ENCODE data around the gene KREMEN1.

The KREMEN1 gene

DNA sequence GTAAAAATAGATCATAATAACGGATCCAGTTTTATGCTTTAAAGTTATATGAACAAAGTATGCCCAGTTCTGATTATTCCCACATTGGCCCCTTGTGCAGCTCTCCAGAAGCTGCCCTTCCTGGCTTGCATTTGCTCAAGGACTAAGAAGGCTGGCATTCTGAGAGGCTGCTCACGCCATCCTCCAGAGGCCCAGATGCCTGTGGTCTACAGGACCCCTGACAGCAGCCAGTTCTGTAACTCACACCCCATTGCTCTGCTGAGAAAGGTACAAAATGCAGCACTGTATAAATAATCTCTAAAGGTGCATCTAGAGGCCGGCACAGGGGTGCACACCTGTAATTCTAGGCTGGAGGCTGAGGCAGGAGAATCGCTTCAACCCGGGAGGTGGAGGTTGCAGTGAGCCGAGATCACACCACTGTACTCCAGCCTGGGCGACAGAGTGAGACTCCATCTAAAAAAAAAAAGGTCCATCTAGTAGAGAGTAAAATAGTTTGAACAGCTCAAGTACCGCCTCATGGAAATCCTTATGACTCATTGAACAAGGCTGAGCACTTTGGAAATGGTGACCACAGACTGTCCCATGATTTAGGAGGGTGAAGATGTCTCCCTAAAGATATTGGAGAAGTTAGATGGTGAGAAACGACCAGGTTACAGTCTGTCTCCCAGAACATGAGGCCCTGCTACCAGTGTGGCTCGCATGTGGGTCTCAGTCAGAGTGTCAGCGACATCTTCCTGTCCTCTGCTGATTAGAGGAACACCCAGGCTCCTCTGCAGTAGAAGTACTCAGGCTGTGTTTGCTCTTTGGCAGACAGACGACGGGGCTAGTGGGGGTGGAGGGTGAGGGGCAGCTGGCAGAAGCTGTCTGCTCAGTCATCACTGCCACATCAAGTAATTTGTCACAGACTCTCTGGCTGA, 56.3 kb downstream of the KREMEN1 start:
- H3K27ac ChIP-seq (ENCODE audit: insufficient read depth, low read length, poor library complexity, severe bottlenecking), result no peak overlapping the region

DNA sequence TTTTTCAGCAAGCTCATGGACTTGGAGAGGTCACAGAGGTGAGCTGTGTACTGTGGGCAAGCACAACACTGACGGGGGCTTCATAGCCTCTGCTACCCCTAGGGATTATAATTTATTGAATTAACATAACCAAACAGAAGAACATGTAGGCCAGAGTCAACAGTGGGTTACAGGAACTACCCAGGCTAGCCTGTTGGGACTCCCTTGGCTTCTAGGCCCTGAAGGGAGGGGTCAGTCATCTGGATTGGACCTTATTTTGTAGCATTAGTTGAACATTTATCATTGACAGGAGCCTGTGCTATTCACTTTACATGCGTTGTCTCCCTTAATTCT, 56.9 kb downstream of the KREMEN1 start:
- H3K36me3 ChIP-seq (ENCODE audit: control insufficient read depth, insufficient read depth, low read length), result no peaks in the 10 kb centered on the region
- no peak overlapping the region for H3K27ac ChIP-seq (ENCODE audit: insufficient read depth, low read length, poor library complexity, severe bottlenecking)
- no peak overlapping the region for H3K4me3 ChIP-seq (ENCODE audit: insufficient read depth, low read depth, low read length, poor library complexity, severe bottlenecking)
- H3K4me1 ChIP-seq (ENCODE audit: control insufficient read depth, insufficient read depth, low read length, poor library complexity, severe bottlenecking), result no peaks in the 10 kb centered on the region
- no peak for DNase-seq
- no peaks in the 10 kb centered on the region for H3K9me3 ChIP-seq (ENCODE audit: control insufficient read depth, low read length)
- H3K27me3 ChIP-seq (replicated peaks; ENCODE audit: control insufficient read depth, insufficient read depth, low read length, poor library complexity, severe bottlenecking), result no peaks in the 10 kb centered on the region

More for the DNA sequence above, 56.3 kb downstream of the KREMEN1 start:
- H3K4me1 ChIP-seq (ENCODE audit: control insufficient read depth, insufficient read depth, low read length, poor library complexity, severe bottlenecking), result no peaks in the 10 kb centered on the region
- no peak for DNase-seq
- H3K9me3 ChIP-seq (ENCODE audit: control insufficient read depth, low read length), result no peaks in the 10 kb centered on the region
- no peaks in the 10 kb centered on the region for H3K36me3 ChIP-seq (ENCODE audit: control insufficient read depth, insufficient read depth, low read length)
- H3K27me3 ChIP-seq (replicated peaks; ENCODE audit: control insufficient read depth, insufficient read depth, low read length, poor library complexity, severe bottlenecking), result no peaks in the 10 kb centered on the region
- H3K4me3 ChIP-seq (ENCODE audit: insufficient read depth, low read depth, low read length, poor library complexity, severe bottlenecking), result no peak overlapping the region

DNA sequence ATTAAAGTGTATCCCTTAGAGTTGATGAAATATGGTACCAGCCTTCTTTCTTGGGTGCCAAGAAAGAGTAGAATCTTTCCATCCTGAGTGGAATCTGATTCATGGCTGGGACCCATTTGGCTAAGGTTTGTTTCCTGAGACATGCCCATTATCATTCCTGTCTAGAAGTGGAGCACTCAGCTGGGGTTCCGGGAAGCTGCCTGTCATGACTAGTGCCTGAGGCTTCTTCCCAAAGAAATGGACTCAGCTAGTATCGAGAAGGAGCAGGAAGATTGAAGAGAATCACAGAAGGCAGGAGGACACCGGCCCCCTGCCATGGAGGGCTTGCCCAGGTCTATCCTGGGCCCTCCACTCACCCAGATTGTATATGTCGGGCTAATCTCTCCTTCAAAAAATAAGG, 57.6 kb downstream of the KREMEN1 start:
- H3K4me1 ChIP-seq (ENCODE audit: control insufficient read depth, insufficient read depth, low read length, poor library complexity, severe bottlenecking), result no peaks in the 10 kb centered on the region
- H3K9me3 ChIP-seq (ENCODE audit: control insufficient read depth, low read length), result no peaks in the 10 kb centered on the region
- no peaks in the 10 kb centered on the region for H3K27me3 ChIP-seq (replicated peaks; ENCODE audit: control insufficient read depth, insufficient read depth, low read length, poor library complexity, severe bottlenecking)
- DNase-seq, result no peak
- H3K27ac ChIP-seq (ENCODE audit: insufficient read depth, low read length, poor library complexity, severe bottlenecking), result no peak overlapping the region
- H3K4me3 ChIP-seq (ENCODE audit: insufficient read depth, low read depth, low read length, poor library complexity, severe bottlenecking), result no peak overlapping the region
- H3K36me3 ChIP-seq (ENCODE audit: control insufficient read depth, insufficient read depth, low read length), result no peaks in the 10 kb centered on the region

DNA sequence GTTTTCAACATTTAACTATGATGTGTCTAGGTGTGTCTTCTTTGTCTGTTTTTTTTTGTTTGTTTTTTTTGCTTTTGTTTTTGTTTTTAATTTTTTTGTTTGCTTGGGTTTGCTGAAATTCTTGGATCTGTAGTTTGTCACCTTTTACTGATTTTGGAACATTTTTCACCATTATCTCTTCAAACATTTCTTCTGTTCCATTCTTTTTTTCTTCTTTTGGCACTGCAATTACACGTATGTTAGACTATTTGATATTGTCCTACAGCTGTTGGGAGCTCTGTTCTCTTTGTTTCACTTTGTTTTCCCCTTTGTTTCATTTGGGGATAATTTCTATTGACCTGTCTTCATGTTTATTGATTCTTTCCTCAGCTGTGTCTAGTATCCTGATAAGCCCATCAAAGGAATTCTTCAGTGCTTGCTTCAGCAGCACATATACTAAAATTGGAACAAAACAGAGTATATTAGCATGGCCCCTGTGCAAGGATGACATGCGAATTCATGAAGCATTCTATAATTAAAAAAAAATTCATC, 60.8 kb downstream of the KREMEN1 start:
- Histone ChIP-seq H3K27ac (ENCODE audit: insufficient read depth, low read length, poor library complexity, severe bottlenecking) (no peak overlapping the region), H3K36me3 (ENCODE audit: control insufficient read depth, insufficient read depth, low read length) (no peaks in the 10 kb centered on the region), H3K9me3 (ENCODE audit: control insufficient read depth, low read length) (no peaks in the 10 kb centered on the region), H3K4me1 (ENCODE audit: control insufficient read depth, insufficient read depth, low read length, poor library complexity, severe bottlenecking) (no peaks in the 10 kb centered on the region), H3K4me3 (ENCODE audit: insufficient read depth, low read depth, low read length, poor library complexity, severe bottlenecking) (no peak overlapping the region), H3K27me3 (replicated peaks; ENCODE audit: control insufficient read depth, insufficient read depth, low read length, poor library complexity, severe bottlenecking) (no peaks in the 10 kb centered on the region)
- DNase-seq, result no peak

DNA sequence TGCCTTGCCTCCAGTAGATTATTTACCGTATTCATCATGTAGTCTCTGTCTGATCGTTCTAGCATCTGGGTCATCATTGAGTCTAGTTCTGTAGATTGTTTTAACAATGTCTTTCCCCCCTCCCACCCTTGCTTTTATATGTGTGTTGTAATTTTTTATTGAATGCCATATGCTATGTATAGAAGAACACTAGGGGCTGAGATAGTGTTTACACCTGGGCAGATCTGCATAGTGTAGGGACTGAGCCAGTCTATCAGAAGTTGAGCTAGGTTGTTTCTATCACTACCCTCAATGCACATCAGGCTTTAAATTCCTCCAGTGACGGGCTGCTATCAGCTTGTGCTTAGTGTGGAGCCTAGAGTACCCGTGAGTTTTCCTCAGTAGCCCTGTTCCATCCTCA, 61.6 kb downstream of the KREMEN1 start:
- Histone ChIP-seq H3K4me3 (ENCODE audit: insufficient read depth, low read depth, low read length, poor library complexity, severe bottlenecking) (no peak overlapping the region), H3K27me3 (replicated peaks; ENCODE audit: control insufficient read depth, insufficient read depth, low read length, poor library complexity, severe bottlenecking) (no peaks in the 10 kb centered on the region), H3K9me3 (ENCODE audit: control insufficient read depth, low read length) (no peaks in the 10 kb centered on the region), H3K4me1 (ENCODE audit: control insufficient read depth, insufficient read depth, low read length, poor library complexity, severe bottlenecking) (no peaks in the 10 kb centered on the region), H3K27ac (ENCODE audit: insufficient read depth, low read length, poor library complexity, severe bottlenecking) (no peak overlapping the region), H3K36me3 (ENCODE audit: control insufficient read depth, insufficient read depth, low read length) (no peaks in the 10 kb centered on the region)
- DNase-seq, result no peak

DNA sequence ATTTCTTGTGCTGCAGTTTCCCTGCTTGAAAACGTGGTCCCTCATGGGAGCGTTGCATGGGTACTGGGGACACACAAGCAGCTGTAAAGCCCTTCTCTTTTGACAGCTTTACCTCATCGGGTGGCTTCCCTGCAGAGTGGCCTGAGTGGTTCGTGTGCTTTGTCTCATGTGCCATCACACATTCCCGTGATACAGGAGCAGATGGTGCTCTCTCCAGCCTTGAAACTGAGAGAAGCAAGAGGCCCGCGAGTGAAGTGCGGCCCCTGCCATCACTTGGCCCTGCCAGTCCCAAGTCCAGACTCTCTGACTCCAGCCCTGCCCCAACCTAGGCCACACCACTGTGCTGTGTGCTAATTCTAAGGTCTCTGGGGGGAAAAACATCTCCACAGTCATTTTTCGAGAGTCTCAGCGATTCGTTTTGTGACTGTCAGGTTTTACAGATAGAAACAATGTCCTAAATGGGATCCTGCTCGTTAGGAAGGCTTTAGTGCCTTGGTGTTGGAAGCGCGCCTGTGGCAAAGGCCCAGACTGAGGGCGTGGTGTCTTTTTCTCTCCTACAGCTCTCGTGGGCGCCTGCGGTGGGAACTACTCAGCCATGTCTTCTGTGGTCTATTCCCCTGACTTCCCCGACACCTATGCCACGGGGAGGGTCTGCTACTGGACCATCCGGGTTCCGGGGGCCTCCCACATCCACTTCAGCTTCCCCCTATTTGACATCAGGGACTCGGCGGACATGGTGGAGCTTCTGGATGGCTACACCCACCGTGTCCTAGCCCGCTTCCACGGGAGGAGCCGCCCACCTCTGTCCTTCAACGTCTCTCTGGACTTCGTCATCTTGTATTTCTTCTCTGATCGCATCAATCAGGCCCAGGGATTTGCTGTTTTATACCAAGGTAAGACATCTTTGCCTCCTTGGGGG, 64.2 kb downstream of the KREMEN1 start:
- Histone ChIP-seq H3K9me3 (ENCODE audit: control insufficient read depth, low read length) (no peaks in the 10 kb centered on the region), H3K36me3 (ENCODE audit: control insufficient read depth, insufficient read depth, low read length) (no peaks in the 10 kb centered on the region), H3K4me3 (ENCODE audit: insufficient read depth, low read depth, low read length, poor library complexity, severe bottlenecking) (no peak overlapping the region), H3K27ac (ENCODE audit: insufficient read depth, low read length, poor library complexity, severe bottlenecking) (no peak overlapping the region), H3K27me3 (replicated peaks; ENCODE audit: control insufficient read depth, insufficient read depth, low read length, poor library complexity, severe bottlenecking) (no peaks in the 10 kb centered on the region), H3K4me1 (ENCODE audit: control insufficient read depth, insufficient read depth, low read length, poor library complexity, severe bottlenecking) (no peaks in the 10 kb centered on the region)
- no peak for DNase-seq

DNA sequence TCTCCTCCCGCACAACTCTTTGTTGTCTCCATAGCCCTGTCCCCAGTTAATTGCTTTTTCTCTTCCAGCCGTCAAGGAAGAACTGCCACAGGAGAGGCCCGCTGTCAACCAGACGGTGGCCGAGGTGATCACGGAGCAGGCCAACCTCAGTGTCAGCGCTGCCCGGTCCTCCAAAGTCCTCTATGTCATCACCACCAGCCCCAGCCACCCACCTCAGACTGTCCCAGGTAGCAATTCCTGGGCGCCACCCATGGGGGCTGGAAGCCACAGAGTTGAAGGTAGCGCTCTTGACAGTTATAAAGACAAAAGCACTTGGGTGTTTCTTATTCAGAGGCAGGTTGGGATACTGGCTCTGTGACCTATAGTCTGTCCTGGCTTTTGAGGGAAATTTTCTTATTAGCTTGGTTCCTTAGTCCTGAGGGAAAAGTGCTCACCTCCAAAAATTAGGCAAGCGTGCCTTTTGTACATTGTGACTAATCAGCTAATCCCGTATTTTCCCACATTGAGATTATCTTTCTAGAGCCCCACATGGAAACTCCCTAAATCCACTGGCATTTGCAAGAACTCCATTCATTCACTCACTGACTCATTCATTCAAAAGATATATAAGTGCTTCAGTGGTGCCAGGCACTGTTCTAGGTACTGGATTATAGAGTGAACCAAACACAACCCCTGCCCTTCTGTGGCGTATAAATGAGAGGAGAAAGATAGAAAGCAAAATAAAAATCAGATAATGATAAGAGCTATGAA, 65.9 kb downstream of the KREMEN1 start:
- H3K4me3 ChIP-seq (ENCODE audit: insufficient read depth, low read depth, low read length, poor library complexity, severe bottlenecking), result no peak overlapping the region
- H3K36me3 ChIP-seq (ENCODE audit: control insufficient read depth, insufficient read depth, low read length), result no peaks in the 10 kb centered on the region
- H3K27ac ChIP-seq (ENCODE audit: insufficient read depth, low read length, poor library complexity, severe bottlenecking), result no peak overlapping the region
- no peaks in the 10 kb centered on the region for H3K27me3 ChIP-seq (replicated peaks; ENCODE audit: control insufficient read depth, insufficient read depth, low read length, poor library complexity, severe bottlenecking)
- no peak for DNase-seq
- no peaks in the 10 kb centered on the region for H3K9me3 ChIP-seq (ENCODE audit: control insufficient read depth, low read length)
- no peaks in the 10 kb centered on the region for H3K4me1 ChIP-seq (ENCODE audit: control insufficient read depth, insufficient read depth, low read length, poor library complexity, severe bottlenecking)

DNA sequence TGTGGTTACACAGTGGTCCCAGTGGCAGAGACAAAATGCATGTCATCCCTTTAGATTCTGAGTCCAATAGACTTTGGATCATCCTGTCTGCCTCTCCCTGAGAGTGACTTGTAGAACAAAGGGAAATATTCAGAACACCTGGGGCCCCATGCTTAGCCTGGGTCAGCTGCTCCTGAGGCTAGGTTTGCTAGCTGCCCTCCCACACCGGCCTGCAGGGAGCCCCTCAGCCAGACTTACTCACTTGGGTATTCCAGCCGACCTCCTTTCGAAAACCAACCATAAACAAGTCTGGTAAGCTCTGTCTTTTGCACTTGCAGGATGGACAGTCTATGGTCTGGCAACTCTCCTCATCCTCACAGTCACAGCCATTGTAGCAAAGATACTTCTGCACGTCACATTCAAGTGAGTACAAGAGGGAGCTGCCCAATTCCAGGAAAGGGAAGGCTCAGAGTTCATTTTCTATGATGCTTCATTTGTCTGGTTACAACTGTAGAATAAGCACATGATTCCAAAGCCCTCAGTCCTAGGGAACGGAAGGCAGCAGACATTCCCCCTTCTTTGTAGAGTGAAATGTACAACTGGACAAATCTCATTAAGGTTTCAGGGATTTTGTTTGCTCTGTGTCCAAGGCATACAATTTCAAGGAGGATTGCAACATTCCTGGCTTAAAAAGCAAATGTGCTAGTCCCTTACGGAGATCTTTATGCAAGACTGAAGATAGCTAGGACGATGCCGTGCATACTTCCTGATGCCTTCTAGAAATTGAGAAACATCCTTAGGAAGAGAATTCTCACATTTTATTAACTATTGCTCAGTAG, 67.3 kb downstream of the KREMEN1 start:
- H3K27ac ChIP-seq (ENCODE audit: insufficient read depth, low read length, poor library complexity, severe bottlenecking), result no peak overlapping the region
- DNase-seq, result no peak
- H3K36me3 ChIP-seq (ENCODE audit: control insufficient read depth, insufficient read depth, low read length), result no peaks in the 10 kb centered on the region
- H3K4me3 ChIP-seq (ENCODE audit: insufficient read depth, low read depth, low read length, poor library complexity, severe bottlenecking), result no peak overlapping the region
- no peaks in the 10 kb centered on the region for H3K4me1 ChIP-seq (ENCODE audit: control insufficient read depth, insufficient read depth, low read length, poor library complexity, severe bottlenecking)
- no peaks in the 10 kb centered on the region for H3K9me3 ChIP-seq (ENCODE audit: control insufficient read depth, low read length)
- no peaks in the 10 kb centered on the region for H3K27me3 ChIP-seq (replicated peaks; ENCODE audit: control insufficient read depth, insufficient read depth, low read length, poor library complexity, severe bottlenecking)

DNA sequence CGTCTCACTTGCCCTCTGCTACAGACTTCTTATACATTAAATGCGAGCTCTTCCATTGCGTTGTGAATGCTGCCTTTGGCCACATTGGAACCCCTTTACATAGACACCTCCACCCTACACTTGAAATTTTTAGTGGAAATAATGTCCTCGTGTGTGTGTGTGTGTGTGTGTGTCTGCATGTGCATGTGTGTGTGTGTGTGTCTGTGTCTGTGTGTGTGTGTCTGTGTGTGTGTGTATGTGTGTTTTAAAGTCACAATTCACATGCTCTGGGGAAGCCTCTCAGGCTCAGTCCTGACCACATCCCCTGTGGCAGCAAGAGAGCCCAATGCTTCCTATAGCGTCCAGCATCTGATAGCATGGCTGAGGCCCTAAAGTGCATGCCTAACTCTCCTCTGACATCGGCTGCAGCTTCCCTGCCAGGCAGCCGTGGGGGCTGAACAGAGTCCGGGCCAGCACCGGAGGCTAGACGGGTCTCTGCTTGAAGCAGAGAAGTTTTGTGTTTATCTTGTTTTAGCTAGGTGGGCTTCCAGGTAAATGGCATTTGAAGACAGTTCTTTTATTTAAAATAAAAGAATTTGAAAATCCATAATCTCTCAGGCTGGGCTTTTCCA, 68.3 kb downstream of the KREMEN1 start:
- no peak for DNase-seq
- H3K4me1 ChIP-seq (ENCODE audit: control insufficient read depth, insufficient read depth, low read length, poor library complexity, severe bottlenecking), result no peaks in the 10 kb centered on the region
- no peaks in the 10 kb centered on the region for H3K27me3 ChIP-seq (replicated peaks; ENCODE audit: control insufficient read depth, insufficient read depth, low read length, poor library complexity, severe bottlenecking)
- no peaks in the 10 kb centered on the region for H3K36me3 ChIP-seq (ENCODE audit: control insufficient read depth, insufficient read depth, low read length)
- H3K9me3 ChIP-seq (ENCODE audit: control insufficient read depth, low read length), result no peaks in the 10 kb centered on the region
- H3K4me3 ChIP-seq (ENCODE audit: insufficient read depth, low read depth, low read length, poor library complexity, severe bottlenecking), result no peak overlapping the region
- no peak overlapping the region for H3K27ac ChIP-seq (ENCODE audit: insufficient read depth, low read length, poor library complexity, severe bottlenecking)

All from effector memory CD4-positive, alpha-beta T cell (primary cell).